HG03460 (cell line): Measurements from ENCODE around the gene INTS15.
"Not testable (repeated sequence)": the region's sequence is repeated elsewhere in the genome, so short reads cannot be mapped to it uniquely, and the experiment has no call there.

ENCODE experiments used
- ATAC-seq: cut with Tn5 transposase; IDR thresholded peaks from one replicate; pipeline ENCODE4 v1.9.1; 2021; ENCODE audit not compliant: unreplicated experiment

Gene INTS15

DNA sequence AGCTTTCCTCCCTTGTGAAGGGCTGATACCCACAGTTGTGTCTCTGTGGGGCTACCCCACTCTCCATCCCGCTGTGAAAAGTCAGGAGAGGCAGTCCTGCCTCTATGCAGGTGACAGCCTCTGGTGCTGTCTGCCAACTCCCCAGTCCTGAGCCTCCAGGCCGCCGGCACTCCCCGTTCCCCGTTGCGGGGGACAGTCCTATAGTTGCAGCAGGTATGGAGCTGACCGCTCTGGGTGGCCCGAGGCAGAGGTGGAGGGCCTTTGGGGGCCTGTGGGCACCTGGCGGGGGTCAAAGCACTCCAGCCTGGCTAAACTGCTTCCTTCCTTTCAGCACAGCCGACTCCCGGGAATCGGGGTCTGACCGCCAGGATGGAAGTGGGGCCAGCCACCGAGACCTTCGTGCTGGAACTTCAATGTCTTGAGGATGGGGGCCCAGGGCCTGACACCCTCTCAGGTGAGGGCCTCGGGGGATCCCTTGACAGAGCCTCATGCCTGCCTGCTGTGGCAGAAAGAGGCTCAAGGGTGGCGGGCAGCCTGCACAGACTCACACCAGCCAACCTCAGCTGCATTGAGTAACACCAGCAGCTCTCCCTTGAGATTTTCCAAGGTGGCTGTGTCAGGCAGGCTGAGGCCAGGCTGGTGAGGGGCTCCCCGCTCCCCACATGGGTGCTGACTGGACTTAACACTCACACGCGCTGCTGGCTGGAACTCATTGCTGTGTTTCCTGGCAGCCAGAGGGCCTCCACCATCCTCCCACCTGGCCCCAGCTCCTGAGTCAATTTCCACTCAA, 27.2 kb downstream of the INTS15 start:
- ATAC-seq, result no peak

DNA sequence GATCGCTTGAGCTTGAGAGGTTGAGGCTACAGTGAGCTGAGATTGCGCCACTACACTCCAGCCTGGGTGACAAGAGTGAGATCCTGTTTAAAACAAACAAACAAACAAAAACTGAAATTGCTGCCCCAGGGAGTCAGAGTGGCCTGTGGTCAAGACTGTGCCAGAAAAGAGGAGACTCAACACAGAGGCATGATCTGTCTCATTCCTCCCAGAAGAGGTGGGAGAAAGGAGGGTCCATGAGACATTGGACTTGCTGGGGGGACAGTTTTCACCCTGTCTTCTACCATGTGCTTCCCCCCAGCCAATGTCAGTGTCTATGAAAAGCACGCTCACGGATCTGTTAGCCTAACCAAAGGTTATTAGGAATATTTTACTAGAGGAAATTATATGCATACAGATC, 28.8 kb downstream of the INTS15 start:
- no peak for ATAC-seq

DNA sequence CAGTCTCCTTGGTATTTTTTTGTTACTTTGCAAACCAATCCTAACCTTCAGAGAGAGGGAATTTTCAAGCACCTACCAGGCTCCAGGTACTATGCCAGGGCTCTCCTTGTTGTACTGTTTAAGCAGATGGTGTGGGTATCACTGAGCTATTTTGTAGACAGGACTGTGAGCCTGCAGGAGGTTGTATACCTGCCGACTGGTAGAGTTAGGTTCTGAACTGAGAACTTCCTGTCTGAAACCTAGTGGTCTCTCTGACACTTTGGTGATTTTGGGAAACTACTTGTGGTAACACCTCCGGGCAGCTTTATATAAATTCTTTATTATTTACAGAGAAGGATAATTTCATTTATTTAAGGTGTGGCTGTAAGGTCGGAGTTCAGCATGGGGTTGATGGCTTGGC, 30.1 kb downstream of the INTS15 start:
- ATAC-seq, result no peak

DNA sequence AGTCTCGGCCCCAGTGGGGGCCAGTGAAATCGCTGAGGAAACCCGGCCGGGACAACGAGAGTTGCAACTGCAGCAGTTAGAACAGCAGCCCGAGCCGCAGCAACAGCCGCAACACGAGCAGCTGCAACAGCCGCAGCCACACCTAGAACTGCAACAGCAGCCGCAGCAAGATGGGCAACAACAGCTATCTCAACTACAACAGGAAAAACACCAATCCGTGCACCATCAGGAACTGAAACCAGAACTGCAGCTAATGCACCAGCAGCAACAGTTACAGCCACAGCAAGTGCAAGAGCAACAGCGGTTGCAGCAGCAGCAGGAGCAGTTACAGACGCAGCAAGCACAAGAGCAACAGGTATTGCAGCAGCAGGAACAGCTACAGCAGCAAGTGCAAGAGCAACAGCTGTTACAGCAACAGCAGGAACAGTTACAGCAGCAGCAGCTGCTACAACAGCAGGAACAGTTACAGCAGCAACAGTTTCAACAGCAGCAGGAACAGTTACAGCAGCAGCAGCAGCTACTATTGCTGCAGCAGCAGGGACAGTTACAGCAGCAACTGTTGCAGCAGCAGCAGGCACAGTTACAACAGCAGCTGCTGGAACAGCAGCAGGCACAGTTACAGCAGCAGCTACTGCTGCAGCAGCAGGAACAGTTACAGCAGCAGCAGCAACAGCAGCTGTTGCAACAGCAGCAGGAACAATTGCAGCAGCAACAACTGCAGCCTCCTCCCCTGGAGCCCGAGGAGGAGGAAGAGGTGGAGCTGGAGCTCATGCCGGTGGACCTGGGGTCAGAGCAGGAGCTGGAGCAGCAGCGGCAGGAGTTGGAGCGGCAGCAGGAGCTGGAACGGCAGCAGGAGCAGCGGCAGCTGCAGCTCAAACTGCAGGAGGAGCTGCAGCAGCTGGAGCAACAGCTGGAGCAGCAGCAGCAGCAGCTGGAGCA, 31.6 kb downstream of the INTS15 start:
- ATAC-seq, result no peak

DNA sequence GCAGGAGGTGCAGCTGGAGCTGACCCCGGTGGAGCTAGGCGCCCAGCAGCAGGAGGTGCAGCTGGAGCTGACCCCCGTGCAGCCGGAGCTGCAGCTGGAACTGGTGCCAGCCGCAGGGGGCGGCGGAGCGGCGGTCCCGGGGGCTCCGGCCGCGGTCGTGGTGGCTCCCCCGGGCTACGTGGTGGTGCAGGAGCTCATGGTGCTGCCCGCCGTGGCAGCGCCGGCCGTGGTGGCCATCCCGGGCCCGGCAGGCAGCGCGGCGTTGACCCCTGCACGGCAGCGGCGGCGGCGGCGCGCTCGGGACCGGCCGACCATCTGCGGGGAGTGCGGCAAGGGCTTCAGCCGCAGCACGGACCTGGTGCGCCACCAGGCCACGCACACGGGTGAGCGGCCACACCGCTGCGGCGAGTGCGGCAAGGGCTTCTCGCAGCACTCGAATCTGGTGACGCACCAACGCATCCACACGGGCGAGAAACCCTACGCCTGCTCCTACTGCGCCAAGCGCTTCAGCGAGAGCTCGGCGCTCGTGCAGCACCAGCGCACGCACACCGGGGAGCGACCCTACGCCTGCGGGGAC, 32.4 kb downstream of the INTS15 start:
- ATAC-seq, result no peak

DNA sequence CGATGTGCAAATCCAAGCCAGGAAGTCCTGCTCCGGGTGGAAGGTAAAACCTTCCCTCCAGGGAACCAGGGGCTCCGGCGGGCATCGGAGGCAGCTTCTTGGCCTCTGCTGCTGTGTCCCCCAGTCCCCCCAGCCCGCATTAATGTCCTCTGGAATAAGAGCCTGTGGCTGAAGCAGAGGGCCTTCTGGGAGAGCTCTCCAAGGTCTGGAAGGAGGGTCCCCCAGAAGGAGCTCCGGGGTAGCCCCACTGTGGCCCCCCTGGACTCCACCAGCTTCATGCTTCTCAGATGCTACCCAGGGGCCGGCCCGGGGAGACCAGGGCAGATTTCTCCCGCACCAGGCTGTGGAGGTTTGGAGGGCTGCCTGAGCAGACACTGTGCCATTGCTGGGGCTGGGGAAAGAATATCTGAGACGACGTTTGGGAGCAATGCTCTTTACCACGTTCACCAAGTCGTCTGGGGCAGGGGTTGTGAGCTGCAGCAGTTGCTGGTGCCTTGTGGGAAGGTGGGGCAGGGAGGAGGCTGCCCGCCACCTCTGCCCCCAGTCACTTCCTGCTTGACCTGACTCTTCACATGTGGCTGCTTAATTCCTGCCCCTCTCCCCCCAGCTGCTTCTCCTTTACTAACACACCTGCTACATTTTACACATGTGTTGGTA, 33.9 kb downstream of the INTS15 start:
- ATAC-seq, result no peak

- ATAC-seq, result no peak
Observed at GRCh38 chr7:6624246-6624611, 34.4 kb downstream of the INTS15 start.

DNA sequence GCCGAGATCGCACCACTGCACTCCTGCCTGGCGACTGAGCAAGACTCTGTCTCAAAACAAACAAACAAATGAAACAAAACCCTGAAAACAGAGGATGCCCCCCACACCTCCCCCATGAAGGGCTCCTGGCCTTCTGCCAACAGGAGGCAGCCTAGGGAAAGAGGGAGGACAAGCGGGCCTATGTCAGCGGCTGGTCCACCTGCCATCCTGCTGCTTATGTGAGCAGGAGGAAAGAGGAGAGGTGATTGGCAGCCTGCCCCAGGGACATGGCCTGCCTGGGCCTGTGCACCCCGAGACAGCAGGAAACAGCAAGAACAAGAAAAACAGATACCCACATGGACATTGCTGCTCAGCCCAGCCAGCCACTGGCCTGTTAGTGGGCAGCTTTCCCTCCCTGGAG, 38.2 kb downstream of the INTS15 start:
- ATAC-seq, result no peak

DNA sequence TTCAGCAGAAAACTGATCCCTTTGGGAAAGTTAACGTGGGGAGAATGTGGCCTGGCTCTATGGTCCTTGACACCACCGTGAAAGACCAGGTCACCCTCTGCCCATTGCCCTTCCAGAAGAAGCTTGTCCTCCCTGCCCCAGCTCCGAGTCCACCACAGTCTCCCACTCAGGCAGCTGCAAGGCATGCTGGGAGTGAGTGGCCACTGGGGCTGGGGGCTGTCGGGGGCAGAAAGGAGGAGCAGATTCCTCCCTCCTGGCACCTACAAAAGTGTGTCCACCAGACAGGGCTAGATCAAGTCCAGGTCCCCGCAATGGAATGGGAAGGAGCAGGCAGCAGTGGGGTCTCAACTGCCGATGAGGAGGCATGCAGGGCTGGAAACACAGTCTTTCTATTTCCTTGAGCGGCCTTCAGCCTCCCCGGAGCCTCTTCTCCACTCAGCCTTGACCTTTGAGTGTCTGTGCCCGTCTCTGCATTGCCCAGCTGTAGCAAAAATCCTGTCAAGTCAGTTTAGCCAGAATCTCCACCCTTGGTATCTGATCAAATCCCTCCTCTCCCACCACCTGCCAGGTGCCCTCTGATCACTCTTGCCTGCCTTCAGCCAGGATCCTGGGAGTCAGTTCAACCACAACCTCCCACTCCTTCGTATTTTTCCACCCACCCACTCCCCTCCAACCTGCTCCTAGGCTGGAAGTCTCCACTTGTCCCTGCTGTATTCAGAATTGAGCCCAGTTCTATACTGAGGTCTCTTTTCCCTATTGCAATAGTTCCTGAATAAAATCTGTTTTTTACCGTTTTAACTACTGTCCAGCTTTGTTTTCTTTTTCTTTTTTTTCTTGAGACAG, 40.4 kb downstream of the INTS15 start:
- ATAC-seq, result no peak

DNA sequence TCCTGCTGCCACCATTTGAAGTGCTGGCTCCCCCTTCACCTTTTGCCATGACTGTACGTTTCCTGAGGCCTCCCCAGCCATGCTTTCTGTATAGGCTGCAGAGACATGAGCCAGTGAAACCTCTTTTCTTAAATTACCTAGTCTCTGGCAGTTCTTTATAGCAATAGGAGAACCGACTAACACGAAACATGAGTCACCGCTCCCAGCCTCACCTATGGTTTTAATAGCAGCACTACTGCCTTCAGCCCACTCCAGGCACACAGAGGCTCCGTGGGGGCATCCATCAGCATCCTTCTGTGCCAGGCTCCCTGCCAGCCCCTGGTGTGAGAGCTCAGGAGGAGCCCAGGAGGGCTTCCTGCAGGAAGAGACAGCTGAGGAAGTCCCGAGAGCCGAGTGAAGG, 41.8 kb downstream of the INTS15 start:
- no peak for ATAC-seq

DNA sequence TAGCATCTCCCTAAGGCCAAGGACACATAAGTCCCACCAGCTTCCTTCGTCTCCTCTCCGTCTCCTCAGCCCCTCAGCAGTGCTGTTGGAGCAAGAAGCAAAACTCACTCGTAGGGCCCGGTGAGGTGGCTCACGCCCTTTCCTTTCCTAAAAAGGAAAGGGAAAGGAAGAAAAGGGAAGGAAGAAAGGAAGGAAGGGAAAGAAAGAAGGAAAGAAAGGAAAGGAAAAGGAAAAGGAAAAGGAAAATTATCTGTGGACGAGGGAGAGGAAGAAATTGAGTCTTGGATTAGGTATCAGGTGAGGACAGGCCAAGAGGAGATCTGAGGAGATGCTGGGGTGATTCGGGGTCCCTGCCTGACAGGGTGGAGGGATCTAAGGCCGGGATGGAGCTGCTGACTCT, 44.2 kb downstream of the INTS15 start:
- ATAC-seq, result no peak

- ATAC-seq, result not testable (repeated sequence)
Observed at GRCh38 chr7:6634971-6635370, 45.1 kb downstream of the INTS15 start.

GRCh38 chr7:6636741-6637543, 47.1 kb downstream of the INTS15 start, which contains the start of gene ZNF316:
Gene ZNF316, plus strand, starts transcription at chr7:6637318. Its CDS starts 5,092 bp downstream, at chr7:6642410.
- ATAC-seq, result peak; percentile 70

DNA sequence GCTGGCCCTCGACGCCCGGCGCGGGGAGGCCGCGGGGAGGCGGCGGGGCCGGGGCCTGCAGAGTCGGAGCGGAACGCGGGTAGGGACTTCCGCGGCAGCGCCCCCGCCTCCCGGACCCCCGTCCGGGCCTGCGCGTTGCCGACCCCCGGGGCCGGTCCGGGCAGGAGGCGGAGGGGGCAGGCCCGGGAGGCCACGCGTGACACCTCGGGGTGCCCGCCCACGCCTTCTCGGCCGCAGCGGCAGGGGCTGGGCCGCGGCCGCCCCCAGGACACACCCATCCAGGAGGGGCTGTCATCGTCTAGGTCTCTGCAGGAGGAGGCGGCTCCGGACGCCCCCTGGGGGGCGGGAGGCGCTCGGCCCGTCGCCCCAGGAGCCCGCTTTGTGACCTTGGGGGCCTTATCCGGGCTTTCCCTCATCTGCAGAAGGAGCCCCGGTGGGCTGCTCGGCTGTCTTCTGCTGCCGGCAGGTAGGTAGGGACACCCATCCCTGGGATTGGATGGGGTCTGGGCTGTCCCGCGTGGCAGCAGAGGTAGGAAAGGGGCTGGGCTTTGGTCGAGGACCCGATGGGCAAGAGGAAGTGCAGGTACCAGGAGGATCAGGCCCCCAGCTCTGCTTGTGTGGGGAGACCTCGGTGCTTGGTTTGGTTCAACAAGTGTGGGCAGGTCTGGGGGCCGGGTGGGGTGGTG, 47.9 kb downstream of the INTS15 start:
- ATAC-seq, result peak; percentile 73

GRCh38 chr7:6639032-6639431, 49.2 kb downstream of the INTS15 start:
- no peak for ATAC-seq

DNA sequence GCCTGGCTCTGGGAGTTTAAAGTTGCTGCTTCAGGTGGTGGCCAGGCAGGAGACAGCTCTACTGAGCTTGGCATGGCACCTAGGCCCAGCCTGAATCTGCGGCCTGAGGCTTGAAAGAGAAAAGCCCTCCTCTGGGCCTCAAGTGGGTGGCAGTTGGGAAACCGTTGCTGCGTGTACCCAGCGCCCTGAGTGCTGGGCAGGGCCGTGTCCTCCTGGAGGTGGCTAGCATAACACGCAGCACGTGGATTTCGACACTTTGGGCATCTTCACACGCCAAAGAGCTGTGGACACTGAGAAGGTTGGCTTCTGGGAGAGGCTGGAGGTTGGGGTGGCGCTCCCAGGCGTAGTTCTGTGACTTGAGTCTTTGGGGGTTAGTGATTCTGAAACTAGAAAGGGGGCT, 49.8 kb downstream of the INTS15 start:
- ATAC-seq, result no peak

GRCh38 chr7:6640246-6640721, 50.5 kb downstream of the INTS15 start:
- ATAC-seq, result no peak

GRCh38 chr7:6641305-6642035, 51.6 kb downstream of the INTS15 start:
- no peak for ATAC-seq
